AG04449 (cell line): ENCODE results near the gene GCDH.

ENCODE experiments used
- CTCF ChIA-PET: fragments of 350-600 bp; formaldehyde crosslinking; extraction: SDS; loops from one replicate; lab custom pipeline; 2021; ENCODE audit warnings: antibody characterized with exemption; lab: Yijun Ruan, JAX
- POLR2A ChIA-PET: fragments of 400-600, 350-600 bp; formaldehyde crosslinking; extraction: SDS; loops from one replicate; lab custom pipeline; 2020; ENCODE audit warnings: antibody characterized with exemption, inconsistent platforms; lab: Yijun Ruan, JAX
- DNase-seq: peaks from one replicate; pipeline ENCODE4 v3.0.0-alpha.2; 2010; ENCODE audit warnings: low read depth, low spot score
- H3K4me3 ChIP-seq: 2 replicates; pipeline ENCODE4 v1.5.1; 2011; ENCODE audit warnings: low read depth, mild to moderate bottlenecking, control low read depth, low read length
- CTCF ChIP-seq: IDR thresholded peaks from one replicate; pipeline ENCODE4 v1.5.1; 2011; ENCODE audit warnings: mild to moderate bottlenecking, moderate library complexity, low read length, control low read depth, inconsistent platforms; ENCODE audit not compliant: insufficient read depth; ENCODE audit errors: missing control alignments

GCDH gene

GRCh38 chr19:12946731-12947496 lies 56.0 kb downstream of the GCDH start:
- ChIA-PET CTCF (interaction anchor here (0.7 to 4.0 kb wide), 2 partner anchors 18 to 115 kb away, joined by 3 to 29 read pairs; no protein-coding TSS in a partner anchor), POLR2A (interaction anchor here (0.6 to 1.5 kb wide), 6 partner anchors 9 to 266 kb away, joined by 3 to 9 read pairs (median 4); partner anchors contain the start of genes CALR, FARSA and JUNB)
- DNase-seq, result no peak
- peak overlapping the region; percentile 80 for H3K4me3 ChIP-seq
- no peak for TF ChIP-seq CTCF

GRCh38 chr19:12947702-12948611 lies 57.0 kb downstream of the GCDH start:
- H3K4me3 ChIP-seq, result no peak overlapping the region
- CTCF ChIA-PET, result interaction anchor here (1.0 to 4.0 kb wide), 3 partner anchors 17 to 153 kb away, joined by 3 to 29 read pairs (median 3); no protein-coding TSS in a partner anchor
- DNase-seq, result no peak
- POLR2A ChIA-PET, result no interaction called here
- no peak for TF ChIP-seq CTCF

GRCh38 chr19:12948612-12949362 lies 57.8 kb downstream of the GCDH start:
- CTCF ChIA-PET, result interaction anchor here (1.0 to 4.0 kb wide), 3 partner anchors 16 to 153 kb away, joined by 3 to 29 read pairs (median 3); no protein-coding TSS in a partner anchor
- no peak overlapping the region for H3K4me3 ChIP-seq
- DNase-seq, result no peak
- POLR2A ChIA-PET, result no interaction called here
- TF ChIP-seq CTCF, result no peak
